ENCODE data around the gene TMEM181.

- no peak for TF ChIP-seq CTCF (IDR thresholded peaks at IDR 0.05; ENCODE audit: low read depth, low read length, missing input control)
- TF ChIP-seq REST (IDR thresholded peaks at IDR 0.05), result no peak
- no peak for TF ChIP-seq MAX (IDR thresholded peaks at IDR 0.05)
- TF ChIP-seq JUND (IDR thresholded peaks at IDR 0.05), result no peak
- TF ChIP-seq HNF4G (IDR thresholded peaks at IDR 0.05), result no peak
- TF ChIP-seq NR2F2 (IDR thresholded peaks at IDR 0.05), result no peak
- no peak for TF ChIP-seq TAF1 (conservative IDR thresholded peaks at IDR 0.05)
- TF ChIP-seq HNF4A (conservative IDR thresholded peaks at IDR 0.05), result no peak
- TF ChIP-seq GABPA (IDR thresholded peaks at IDR 0.05 in 1 of 2, conservative IDR thresholded peaks at IDR 0.05 in 1 of 2), result no peak
- TF ChIP-seq ATF3 (IDR thresholded peaks at IDR 0.05), result no peak
Observed at GRCh38 chr6:158536891-158537798, 22.7 kb upstream of the TMEM181 start.

Data from liver (tissue), 3 donors.